ENCODE data around the gene AGAP1. TPM values are rescaled to one million over a fixed set of nuclear protein-coding genes. Genes with fewer than 3 reads are reported as not detected.
"Not testable (repeated sequence)": the region's sequence is repeated elsewhere in the genome, so short reads cannot be mapped to it uniquely, and the experiment has no call there.

Gene AGAP1
- polyA plus RNA-seq, 12 donors, result 22.7 to 33.9 (median 26.5) TPM; not detected in 1

- no peak for DNase-seq
These were observed 443.2 kb downstream of the AGAP1 start for GRCh38 chr2:235937087-235937486.

DNA sequence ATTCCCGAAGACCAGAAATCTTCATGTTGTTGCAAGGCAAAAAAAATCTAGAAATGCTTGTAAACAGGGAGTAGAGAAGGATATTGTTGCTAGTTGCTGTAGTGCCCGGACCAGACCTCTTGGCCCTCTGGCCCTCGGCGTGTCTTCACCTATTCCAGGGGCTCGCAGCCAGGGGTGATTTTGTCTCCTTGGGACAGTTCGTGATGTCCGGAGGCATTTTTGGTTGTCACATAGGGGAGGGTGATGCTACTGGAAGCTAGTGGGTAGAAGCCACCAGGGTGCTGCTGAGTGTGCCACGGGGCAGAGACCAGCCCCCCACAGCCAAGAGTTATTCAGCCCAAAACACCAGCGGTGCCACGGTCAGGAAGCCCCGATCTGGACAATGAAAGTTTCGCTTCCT lies 443.7 kb downstream of the AGAP1 start:
- no peak for DNase-seq

- no peak for DNase-seq
These were observed 444.1 kb downstream of the AGAP1 start for GRCh38 chr2:235937936-235938335.

DNA sequence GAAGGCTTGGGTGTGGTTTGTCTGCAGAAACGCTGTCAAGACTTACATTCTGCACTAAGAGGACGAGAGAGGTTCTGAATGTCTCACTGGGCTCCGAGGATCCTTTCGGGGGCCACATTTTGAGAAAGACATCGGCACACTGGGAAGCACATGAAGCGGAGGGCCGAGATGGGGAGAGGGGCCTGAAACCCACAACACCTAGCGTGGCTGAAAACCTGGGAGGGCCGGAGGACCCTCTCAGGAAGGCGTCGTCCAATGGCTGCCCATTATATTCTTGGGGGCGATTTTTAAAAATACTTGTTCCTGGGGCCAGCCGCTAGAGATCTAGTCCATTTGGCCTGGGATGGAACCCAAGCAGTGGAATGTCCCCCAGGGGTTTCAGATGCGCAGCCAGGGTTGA lies 444.8 kb downstream of the AGAP1 start:
- no peak for DNase-seq

- no peak for DNase-seq
These were observed 445.6 kb downstream of the AGAP1 start for GRCh38 chr2:235939471-235939870.

DNA sequence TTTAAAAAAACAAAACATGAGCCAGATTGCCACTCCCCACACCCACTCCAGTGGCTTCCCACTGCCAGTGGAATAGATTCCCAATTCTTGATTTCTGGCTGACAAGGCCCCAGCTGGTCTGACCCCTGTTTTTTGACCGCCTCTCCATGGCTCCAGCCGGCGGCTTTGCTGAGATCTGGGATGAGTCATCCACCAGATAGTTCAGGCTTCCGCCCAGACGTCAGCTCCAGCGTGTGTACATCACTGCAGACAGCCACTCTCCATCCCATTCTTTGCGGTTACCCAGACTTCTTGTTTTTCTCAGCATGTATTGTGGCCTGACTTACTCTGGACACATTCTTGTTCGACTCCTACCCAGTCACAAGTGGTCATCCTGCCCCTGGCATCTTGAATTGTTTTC lies 446.5 kb downstream of the AGAP1 start:
- DNase-seq, result no peak

DNA sequence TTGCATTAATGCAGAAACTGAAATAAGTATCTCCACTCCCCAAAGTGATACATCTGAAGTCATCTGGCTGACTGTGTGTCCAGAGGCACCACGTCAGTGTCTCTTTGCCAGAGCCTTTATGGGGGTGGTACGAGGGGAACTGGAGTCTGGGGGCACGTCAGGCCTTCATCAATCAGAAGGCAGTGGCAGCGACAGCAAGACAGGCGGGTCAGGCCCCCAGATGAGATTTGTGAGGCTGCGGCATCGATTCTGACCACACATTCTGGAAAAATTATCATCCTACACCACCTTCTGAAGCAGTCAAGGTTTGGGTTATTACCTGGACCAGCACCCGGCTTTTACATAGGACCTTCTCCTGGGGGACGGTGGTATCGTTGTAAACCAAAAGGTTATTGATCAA lies 450.7 kb downstream of the AGAP1 start:
- DNase-seq, result no peak

- DNase-seq, result no peak
These were observed 451.8 kb downstream of the AGAP1 start for GRCh38 chr2:235945608-235946140.

GRCh38 chr2:235946590-235946989 lies 452.7 kb downstream of the AGAP1 start:
- DNase-seq, result no peak

- DNase-seq, result not testable (repeated sequence)
These were observed 453.2 kb downstream of the AGAP1 start for GRCh38 chr2:235947055-235947454.

DNA sequence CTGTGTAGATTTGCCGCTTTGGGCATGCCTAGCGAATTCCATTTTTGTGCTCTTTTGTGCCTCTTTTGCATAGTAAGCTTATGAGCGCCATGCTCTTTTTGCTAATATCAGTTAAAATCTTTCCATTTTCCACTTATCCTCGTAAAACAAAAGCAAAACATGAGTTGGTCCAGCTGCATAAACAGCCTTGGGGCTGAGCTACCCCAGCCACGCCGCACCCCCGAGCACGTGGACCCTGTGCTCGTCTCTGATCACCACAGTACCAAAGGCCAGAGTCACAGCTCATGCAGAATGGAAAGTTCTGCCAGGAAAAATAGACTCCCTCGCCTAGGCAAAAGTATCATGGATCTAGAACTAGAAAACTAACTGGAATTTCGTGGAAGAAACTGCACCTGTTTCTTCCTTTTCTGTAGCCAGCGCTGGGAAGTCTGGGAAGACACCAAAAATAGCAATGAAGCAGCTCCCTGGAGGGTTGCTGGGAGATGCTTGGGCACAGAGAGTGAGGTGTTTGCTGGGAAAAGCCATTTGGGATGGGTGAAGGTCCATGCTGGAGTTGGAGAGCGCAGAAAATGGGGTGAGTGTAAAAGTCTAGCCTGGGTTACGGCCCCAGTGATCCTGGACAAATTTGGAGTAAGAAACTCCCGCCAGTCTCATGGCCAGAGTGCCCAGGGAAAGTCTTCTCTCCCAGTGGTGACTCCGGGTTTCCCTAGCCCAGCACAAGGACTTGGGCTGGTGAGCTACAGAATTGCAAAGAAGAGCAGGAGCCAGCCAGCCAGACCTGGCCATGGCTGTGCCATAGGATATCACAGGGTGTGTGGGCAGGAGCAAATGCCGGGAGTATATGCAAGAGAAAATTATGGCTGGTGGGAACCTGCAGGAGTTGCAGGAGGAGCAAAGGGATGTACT lies 456.0 kb downstream of the AGAP1 start:
- no peak for DNase-seq

DNA sequence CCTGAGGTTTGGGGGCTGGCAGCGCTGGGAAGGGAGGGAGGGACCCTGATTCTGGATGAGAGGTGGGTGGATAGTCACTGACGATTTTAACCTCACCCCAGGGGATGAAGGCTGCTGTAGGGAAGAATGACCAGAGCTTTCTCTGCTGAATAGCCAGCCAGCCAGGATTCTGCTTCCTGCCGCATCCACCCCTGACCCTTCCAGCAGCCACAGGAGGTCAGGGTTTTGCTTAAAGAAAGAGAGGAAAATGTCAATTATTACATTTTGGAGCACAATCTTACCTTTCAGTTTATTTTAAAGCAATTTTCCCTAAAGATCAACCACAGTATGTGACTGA lies 456.6 kb downstream of the AGAP1 start:
- DNase-seq, result no peak

DNA sequence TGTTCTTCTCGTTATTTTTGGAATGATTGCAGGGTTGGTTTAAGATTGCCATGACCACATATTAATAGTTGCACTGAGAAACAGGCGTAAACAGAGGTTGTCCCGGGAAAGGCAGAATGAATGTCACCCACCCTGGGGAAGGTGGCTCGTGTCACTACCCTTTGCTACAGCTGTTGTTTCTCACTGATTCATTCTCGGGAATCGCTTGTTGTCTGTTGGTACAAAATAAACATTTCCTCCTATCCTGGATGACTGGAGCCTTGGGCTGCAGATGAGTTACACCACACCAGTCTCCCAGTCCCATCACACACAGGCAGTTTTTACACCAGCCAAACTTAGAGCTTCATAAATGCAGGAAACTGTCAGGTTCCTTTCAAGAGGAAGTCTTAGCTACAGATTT lies 457.6 kb downstream of the AGAP1 start:
- no peak for DNase-seq

DNA sequence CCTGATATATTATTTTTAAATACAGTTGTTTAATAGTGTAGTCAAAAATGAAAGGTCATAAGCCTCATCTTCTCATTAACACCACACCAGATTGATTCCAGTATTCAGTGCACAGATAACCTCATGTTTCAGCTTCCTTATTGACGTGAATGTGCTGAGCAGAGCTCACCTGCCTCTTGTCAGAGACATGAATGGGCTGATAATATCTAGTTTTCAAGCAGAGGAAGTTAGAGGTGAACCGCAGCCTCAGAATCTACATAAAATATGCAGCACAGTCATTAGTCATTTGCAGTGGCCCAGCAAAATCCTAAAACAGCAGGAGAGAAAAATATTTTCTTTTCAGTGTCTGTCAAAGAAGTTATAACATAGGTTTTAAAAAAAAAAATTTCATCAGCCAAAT lies 458.1 kb downstream of the AGAP1 start:
- no peak for DNase-seq

DNA sequence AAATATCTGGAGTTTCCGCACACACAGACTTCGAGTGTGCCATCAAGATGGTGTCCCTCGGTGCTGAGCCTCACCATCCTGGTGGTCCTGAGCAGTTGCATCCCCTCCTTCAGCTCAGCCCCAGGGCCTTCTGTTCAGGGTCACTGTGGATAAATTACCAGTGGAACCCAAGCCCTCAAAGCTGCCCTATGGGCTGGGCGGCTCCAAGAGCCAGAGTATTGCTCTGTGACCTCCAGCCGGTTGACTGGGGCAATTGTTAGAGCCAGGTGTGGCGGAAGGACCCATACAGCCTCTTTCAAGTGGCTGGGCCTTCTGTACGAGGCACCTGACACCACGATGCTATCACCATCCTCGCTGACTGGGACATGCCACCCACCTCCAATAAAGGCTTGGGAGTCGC lies 458.9 kb downstream of the AGAP1 start:
- DNase-seq, result no peak

GRCh38 chr2:235954281-235954680 lies 460.4 kb downstream of the AGAP1 start:
- no peak for DNase-seq

DNA sequence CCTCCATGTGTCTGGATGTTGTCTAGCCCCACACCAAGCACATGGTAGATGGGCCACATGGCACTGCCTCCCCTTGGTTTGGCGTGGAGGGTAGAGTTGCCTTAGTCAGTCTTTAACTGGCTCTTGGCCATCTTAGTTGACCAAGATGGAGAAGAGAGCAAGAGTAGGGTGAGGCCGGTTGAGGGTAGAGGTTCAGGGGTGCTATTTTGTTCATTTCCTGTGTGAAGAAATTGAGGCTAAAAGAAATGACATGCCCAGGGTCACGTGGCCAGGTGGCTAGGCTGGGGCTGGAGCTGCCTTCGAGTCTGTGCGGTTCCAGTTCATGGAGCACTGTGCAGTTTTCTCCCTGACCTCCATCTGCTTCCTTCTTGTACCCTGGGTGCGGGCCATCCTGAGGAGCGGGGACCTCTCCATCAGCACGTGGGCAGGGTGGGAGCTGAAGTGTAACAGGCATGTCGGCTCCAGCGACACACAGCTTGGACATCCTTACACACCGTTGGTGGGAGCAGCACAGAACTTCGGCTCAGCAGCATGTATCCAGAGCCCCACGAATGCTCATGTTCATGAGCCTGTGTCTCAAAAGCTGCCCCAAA lies 461.1 kb downstream of the AGAP1 start:
- DNase-seq, result no peak

DNA sequence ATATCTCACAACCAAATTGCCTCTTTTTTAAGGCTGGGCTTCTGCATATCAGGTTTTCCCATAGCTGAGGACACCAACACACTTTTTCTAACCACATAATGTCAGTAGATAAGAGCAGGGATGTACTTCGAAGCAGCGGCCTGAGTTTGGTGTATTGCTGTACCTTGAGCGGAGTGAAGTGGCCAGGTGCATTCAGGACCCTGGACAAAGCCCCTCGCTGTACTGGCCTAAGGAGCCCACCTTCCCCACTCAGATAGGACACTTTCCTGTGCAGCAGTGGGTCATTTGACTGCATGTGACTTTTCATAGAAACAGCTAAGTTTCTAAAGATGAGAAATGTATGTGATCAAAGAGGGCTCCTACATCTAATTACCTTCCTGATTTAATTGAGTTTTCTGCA lies 461.8 kb downstream of the AGAP1 start:
- DNase-seq, result no peak

DNA sequence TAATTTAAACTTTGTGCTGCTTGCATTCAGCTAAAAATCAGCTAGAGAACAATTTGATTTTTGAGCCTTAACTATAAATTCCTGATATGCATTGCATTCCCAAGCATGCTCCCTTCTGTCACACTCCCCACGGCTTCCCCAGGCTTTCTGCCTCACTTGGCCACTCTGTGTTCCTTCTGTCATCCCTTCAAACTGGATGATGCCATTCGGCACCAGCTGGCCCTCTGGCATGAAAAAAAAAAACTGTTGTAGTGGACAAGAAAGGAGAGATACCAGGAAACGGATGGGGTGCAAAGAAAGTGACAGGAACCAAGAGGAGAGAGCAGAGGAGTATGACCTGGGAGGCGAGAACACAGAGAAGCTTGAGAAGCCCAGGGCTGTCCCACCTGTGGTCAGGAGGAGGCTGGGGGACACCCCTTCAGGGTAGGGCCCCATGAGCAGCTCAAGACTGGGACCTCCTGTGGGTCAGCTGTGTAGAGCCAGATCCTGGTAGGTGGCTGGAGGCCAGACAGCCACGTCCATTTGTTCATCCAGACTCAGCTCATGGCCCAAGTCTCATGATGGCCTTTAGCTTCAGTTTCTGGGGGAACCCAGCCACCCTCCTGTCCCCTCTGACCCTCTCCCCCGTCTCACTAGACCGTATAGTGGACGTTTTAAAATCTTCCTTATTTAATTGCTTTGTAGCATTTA lies 462.6 kb downstream of the AGAP1 start:
- no peak for DNase-seq

DNA sequence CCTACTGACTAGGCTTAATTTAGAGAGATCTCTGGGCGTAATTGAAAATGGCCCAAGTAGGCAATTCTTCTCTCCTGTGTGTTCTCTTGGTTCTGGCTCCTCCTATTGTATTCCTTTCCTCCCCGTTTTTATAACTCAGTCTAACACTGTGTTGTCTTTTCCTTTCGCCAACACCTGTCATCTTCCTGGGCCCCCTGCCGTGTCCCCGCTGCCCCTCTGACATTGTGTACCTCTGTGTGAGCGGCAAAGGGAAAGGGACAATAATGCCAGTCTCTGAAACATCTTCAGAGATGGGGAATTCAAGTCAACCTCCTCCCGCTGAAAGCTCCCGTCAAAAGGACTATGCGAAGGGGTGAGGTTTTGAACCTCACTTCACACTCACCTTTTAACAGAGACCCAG lies 463.4 kb downstream of the AGAP1 start:
- DNase-seq, result no peak

DNA sequence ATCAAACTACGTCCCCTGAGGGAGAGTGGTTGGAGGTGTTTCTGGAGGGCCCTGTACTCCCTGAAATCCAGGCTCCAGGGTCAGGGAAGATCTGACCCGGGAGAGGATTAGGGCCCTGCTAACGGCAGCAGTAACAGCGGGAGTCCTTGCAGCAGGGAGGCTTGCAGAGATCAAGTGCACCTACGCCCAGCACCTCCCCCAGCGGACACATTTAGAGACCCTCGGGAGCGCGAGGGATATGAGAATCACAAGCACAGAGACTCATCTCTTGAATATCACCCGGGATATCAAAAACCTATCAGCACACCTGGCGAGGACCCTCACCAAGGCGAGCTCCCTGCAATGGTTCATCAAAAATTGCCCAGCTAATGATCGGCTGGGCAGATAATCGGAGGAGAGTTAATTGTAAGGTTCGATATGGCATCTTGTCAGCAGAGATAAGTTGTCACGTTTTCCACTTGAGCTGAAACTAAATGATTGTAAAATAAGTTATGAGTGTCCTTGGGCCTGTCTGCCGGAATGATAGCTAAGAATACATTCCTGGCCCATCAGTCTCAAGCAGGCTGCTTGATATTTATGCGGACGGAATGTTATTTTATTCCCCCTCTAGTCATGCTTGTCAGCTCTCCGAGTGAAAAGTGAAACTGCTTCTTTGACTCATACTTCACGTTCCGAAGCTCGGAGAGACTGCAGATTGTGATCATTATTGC lies 464.5 kb downstream of the AGAP1 start:
- DNase-seq, result no peak

GRCh38 chr2:235958931-235959410 lies 465.1 kb downstream of the AGAP1 start:
- no peak for DNase-seq
